Right renal pelvis (tissue), 4 donors: ENCODE measurements around the gene PLOD1. TPM values are rescaled to one million over a fixed set of nuclear protein-coding genes. Genes with fewer than 3 reads are reported as not detected.

ENCODE experiments used
- polyA plus RNA-seq, 4 donors: library from polyadenylated mRNA; unstranded; fragments of 120-200 nt; gene quantifications; one replicate each; pipeline ENCODE4 v1.2.1, GENCODE V29; 2013; ENCODE audit not compliant: insufficient read length in 4 of 4

PLOD1 gene
- polyA plus RNA-seq, 4 donors: 93.5 to 117 (median 96.5) TPM

Other genes starting within 250 kb of the PLOD1 start
- 1 to 10 TPM in 3 of 4 donors, under 1 TPM in 1; 1.00 to 1.3 (median 1.1) TPM for gene DRAXIN, start 243.0 kb upstream of the PLOD1 start, polyA plus RNA-seq
- gene AGTRAP, start 198.6 kb upstream of the PLOD1 start, polyA plus RNA-seq: 10 to 100 TPM; 43.2 to 61.6 (median 44.4) TPM
- gene C1orf167, start 172.5 kb upstream of the PLOD1 start, polyA plus RNA-seq: under 1 TPM in 3 of 4 donors, not detected in 1; 0.27 to 0.65 (median 0.37) TPM
- 10 to 100 TPM; 17.1 to 18.9 (median 18.4) TPM for gene MTHFR, start 128.8 kb upstream of the PLOD1 start, polyA plus RNA-seq
- gene CLCN6, start 128.5 kb upstream of the PLOD1 start, polyA plus RNA-seq: 10 to 100 TPM; 15.5 to 20.1 (median 16.6) TPM
- under 1 TPM in 3 of 4 donors, not detected in 1; 0.22 to 0.44 (median 0.24) TPM for gene NPPA, start 86.9 kb upstream of the PLOD1 start, polyA plus RNA-seq
- gene NPPB, start 75.8 kb upstream of the PLOD1 start, polyA plus RNA-seq: under 1 TPM in 1 of 4 donors, not detected in 3; 0.10 TPM
- gene KIAA2013, start 8.3 kb upstream of the PLOD1 start, polyA plus RNA-seq: 10 to 100 TPM; 39.6 to 55.3 (median 43.2) TPM
- 10 to 100 TPM; 62.2 to 77.5 (median 70.5) TPM for gene MFN2, start 45.7 kb downstream of the PLOD1 start, polyA plus RNA-seq
- gene MIIP, start 84.8 kb downstream of the PLOD1 start, polyA plus RNA-seq: 10 to 100 TPM; 20.1 to 34.2 (median 21.9) TPM
- gene TNFRSF8, start 128.6 kb downstream of the PLOD1 start, polyA plus RNA-seq: under 1 TPM; 0.43 to 0.80 (median 0.60) TPM
- 1 to 10 TPM; 6.3 to 8.6 (median 6.5) TPM for gene TNFRSF1B, start 232.3 kb downstream of the PLOD1 start, polyA plus RNA-seq